HepG2 (cell line): ENCODE measurements around the gene BGN. TPM values are rescaled to one million over a fixed set of nuclear protein-coding genes. Genes with fewer than 3 reads are reported as not detected.

Experiments
- ATAC-seq: fragments of 200-7000 bp; cut with Tn5 transposase; 3 replicates; pipeline ENCODE4 v1.9.1; 2020; ENCODE audit warnings: mild to moderate bottlenecking, moderate library complexity
- BruUV-seq: library from RNA; stranded (reverse); fragments of 400-500 nt; replicated peaks from 2 replicates; lab custom pipeline; 2021; lab: Mats Ljungman, UMichigan
- CTCF ChIA-PET: fragments of 300-600 bp; formaldehyde crosslinking; extraction: SDS; loops from one replicate; lab custom pipeline; 2021; ENCODE audit warnings: low total read pairs, inconsistent platforms, low intra/inter-chr PET ratio; lab: Yijun Ruan, JAX
- POLR2A ChIA-PET: fragments of 350-600 bp; sonication (Branson Sonifier 250); formaldehyde crosslinking; loops from one replicate; lab custom pipeline; 2020; ENCODE audit warnings: antibody characterized with exemption, inconsistent platforms; lab: Yijun Ruan, JAX
- DNase-seq: peaks from one replicate; pipeline ENCODE4 v3.0.0-alpha.2; 2015; ENCODE audit warnings: low spot score
- FAIRE-seq: peaks from 3 replicates; lab custom pipeline; 2011; peaks lifted over from hg19 to GRCh38; lab: Jason Lieb, UNC
- H2AFZ ChIP-seq: one replicate; pipeline ENCODE4 v1.6.1; 2011; ENCODE audit warnings: low read length, inconsistent platforms
- H3K27ac ChIP-seq: fragments of 300-600 bp; 3 replicates; pipeline ENCODE4 v1.8.0; 2011; ENCODE audit warnings: mixed run types, mild to moderate bottlenecking, mixed read lengths, low read length, inconsistent platforms; ENCODE audit not compliant: insufficient read depth; ENCODE audit errors: extremely low read length
- H3K27me3 ChIP-seq, 2 experiments: fragments of 200-600 bp in 1 of 2; 2 replicates in 1 of 2; 3 replicates in 1 of 2; pipeline versions ENCODE4 v1.6.0 to v1.8.0; 2011; ENCODE audit warnings: low read length in 2 of 2, mild to moderate bottlenecking in 2 of 2, moderate library complexity in 2 of 2, inconsistent platforms in 1 of 2; ENCODE audit not compliant: insufficient read depth in 2 of 2, control insufficient read depth in 1 of 2
- H3K36me3 ChIP-seq, 2 experiments: fragments of 200-600 bp in 1 of 2; replicated peaks in 1 of 2; 2 replicates in 1 of 2; 3 replicates in 1 of 2; pipeline versions ENCODE4 v1.5.1 to v1.8.0; 2011; ENCODE audit warnings: low read length in 2 of 2, inconsistent platforms in 1 of 2; ENCODE audit not compliant: insufficient read depth in 2 of 2, control insufficient read depth in 1 of 2
- H3K4me1 ChIP-seq: 2 replicates; pipeline ENCODE4 v1.5.1; 2012; ENCODE audit warnings: low read length, inconsistent platforms; ENCODE audit not compliant: insufficient read depth
- H3K4me2 ChIP-seq: 2 replicates; pipeline ENCODE4 v1.6.0; 2011; ENCODE audit warnings: low read depth, low read length, inconsistent platforms
- H3K4me3 ChIP-seq, 3 experiments: fragments of 200-600 bp in 1 of 3; sonication (generic), shearing (Covaris generic) in 1 of 3; replicated peaks in 1 of 3; 2 replicates each; pipeline ENCODE4 v1.5.1; 2011 to 2016; ENCODE audit warnings: low read length in 3 of 3, inconsistent platforms in 2 of 3, low read depth in 2 of 3, mild to moderate bottlenecking in 2 of 3, control low read depth in 1 of 3, mixed read lengths in 1 of 3; ENCODE audit not compliant: insufficient read depth in 1 of 3
- H3K79me2 ChIP-seq: one replicate; pipeline ENCODE4 v1.6.1; 2011; ENCODE audit warnings: low read length, inconsistent platforms; ENCODE audit not compliant: insufficient read depth
- H3K9ac ChIP-seq: 2 replicates; pipeline ENCODE4 v1.6.0; 2011; ENCODE audit warnings: mild to moderate bottlenecking, low read depth, low read length, inconsistent platforms; ENCODE audit not compliant: insufficient read depth
- H3K9me3 ChIP-seq: 2 replicates; pipeline ENCODE4 v1.5.1; 2012; ENCODE audit warnings: mild to moderate bottlenecking, low read length
- H4K20me1 ChIP-seq: 2 replicates; pipeline ENCODE4 v1.6.0; 2011; ENCODE audit warnings: inconsistent platforms, mild to moderate bottlenecking, low read length, moderate library complexity; ENCODE audit not compliant: insufficient read depth
- ATF3 ChIP-seq: sonication (generic); formaldehyde crosslinking; IDR thresholded peaks from 2 replicates; pipeline ENCODE4 v1.4.0; 2020; ENCODE audit warnings: missing genetic modification reagents
- MNT ChIP-seq: fragments of 450-650 bp; IDR thresholded peaks from 2 replicates; pipeline ENCODE4 v1.6.1; 2016
- NR2F1 ChIP-seq, 2 experiments: fragments of 450-650 bp in 1 of 2; formaldehyde crosslinking in 1 of 2; IDR thresholded peaks; 2 replicates each; pipeline versions ENCODE4 v1.5.0 to v1.6.1; 2016 to 2020; ENCODE audit warnings: mild to moderate bottlenecking in 1 of 2, missing compliant biosample characterization in 1 of 2, missing genetic modification reagents in 1 of 2, moderate library complexity in 1 of 2
- SMAD3 ChIP-seq: sonication (generic); formaldehyde crosslinking; IDR thresholded peaks from 2 replicates; pipeline ENCODE4 v1.4.0; 2020; ENCODE audit warnings: missing genetic modification reagents
- ZBED4 ChIP-seq: sonication (generic); formaldehyde crosslinking; IDR thresholded peaks from 2 replicates; pipeline ENCODE4 v1.4.0; 2020; ENCODE audit warnings: missing genetic modification reagents, borderline replicate concordance
- ZNF292 ChIP-seq: sonication (generic); formaldehyde crosslinking; IDR thresholded peaks from 2 replicates; pipeline ENCODE4 v1.8.1; 2022; ENCODE audit warnings: mild to moderate bottlenecking, low read depth, missing genetic modification reagents, borderline replicate concordance
- ZNF800 ChIP-seq: sonication (generic); formaldehyde crosslinking; IDR thresholded peaks from 2 replicates; pipeline ENCODE4 v1.4.0; 2020; ENCODE audit warnings: missing genetic modification reagents
- WGBS: methylation state at CpG from one replicate; pipeline ENCODE4 v1.1.6; 2017; ENCODE audit warnings: low lambda C conversion rate; 5-methylcytosine and 5-hydroxymethylcytosine counted together
- in situ Hi-C: cut with HindIII; loops from 2 replicates; pipeline ENCODE4 v1.10.0; 2017; ENCODE audit warnings: low pct_unique_long_range_greater_than_20kb; ENCODE audit not compliant: extremely low pct_ligation_motif_present
- intact Hi-C: fragments of 100-400 bp; cut with micrococcal nuclease; formaldehyde crosslinking; loops from one replicate; pipeline ENCODE4 v1.10.0; 2022; ENCODE audit not compliant: unreplicated experiment
- polyA plus RNA-seq, 8 experiments: library from polyadenylated mRNA; depleted of rRNA in 3 of 8; stranded (reverse) in 7 of 8; unstranded in 1 of 8; fragments of >200 nt; fragmentation: Illumina TruSeq in 4 of 8; extraction: Trizol in 4 of 8; gene quantifications; 2 replicates each; pipeline versions ENCODE4 v1.2.1 to v1.2.3, GENCODE V29; 2011 to 2016; ENCODE audit warnings: low read depth in 4 of 8, missing spikeins in 1 of 8, mixed read lengths in 1 of 8; ENCODE audit not compliant: insufficient read depth in 1 of 8
- total RNA-seq, 5 experiments: library from RNA; depleted of rRNA; stranded (reverse); fragments of >200 nt; fragmentation: Illumina TruSeq; extraction: Trizol; gene quantifications; 2 replicates each; pipeline ENCODE4 v1.2.3, GENCODE V29; 2016; ENCODE audit warnings: low read depth in 1 of 5

BGN gene
- total and polyA plus RNA-seq, 2 of the 13 experiments (the other 11 are each of a cell fraction or from before 2014, with no cell fraction given) = 0.18 to 0.63 TPM

- ATAC-seq = no peak
These were observed 8.6 kb upstream of the BGN start for GRCh38 chrX:153486171-153486570.

More at GRCh38 chrX:153486171-153486570, 8.6 kb upstream of the BGN start:
- WGBS = no CpG with 5 or more reads among the region's 10 CpGs
- no peak overlapping the region for H3K9ac ChIP-seq
- H3K4me3 ChIP-seq = no peak overlapping the region
- TF ChIP-seq MNT (no peak), ZNF800 (CRISPR knock-in tag) (no peak), ZNF292 (no peak), NR2F1 (CRISPR knock-in tag; IDR thresholded peaks at IDR 0.05) (no peak), ZBED4 (CRISPR knock-in tag) (no peak), ATF3 (no peak), SMAD3 (CRISPR knock-in tag) (no peak)
- ChIA-PET POLR2A (no interaction called here), CTCF (no interaction called here)
- H3K4me1 ChIP-seq = peaks cover 58% of the 10 kb centered on the region
- no peak overlapping the region for H3K27ac ChIP-seq
- DNase-seq = no peak
- H4K20me1 ChIP-seq = no peaks in the 10 kb centered on the region
- no TSS peak for BruUV-seq
- in situ Hi-C loops (no loop called here), intact Hi-C loops (no loop called here)
- no peaks in the 10 kb centered on the region for H3K9me3 ChIP-seq
- no peak for FAIRE-seq
- no peak overlapping the region for H3K4me2 ChIP-seq
- H3K27me3 ChIP-seq = peaks cover 0 to 3% of the 10 kb centered on the region in 2 experiments; a peak in 2 of 5 replicates
- H2AFZ ChIP-seq = no peak overlapping the region
- no peaks in the 10 kb centered on the region for H3K79me2 ChIP-seq
- no peaks in the 10 kb centered on the region for H3K36me3 ChIP-seq
